ENCODE measurements around the gene PGR. TPM values are rescaled to one million over a fixed set of nuclear protein-coding genes. Genes with fewer than 3 reads are reported as not detected.

The PGR gene
- total RNA-seq, 3 donors from 2014 or later, result 1.8 to 36.0 (median 24.9) TPM

DNA sequence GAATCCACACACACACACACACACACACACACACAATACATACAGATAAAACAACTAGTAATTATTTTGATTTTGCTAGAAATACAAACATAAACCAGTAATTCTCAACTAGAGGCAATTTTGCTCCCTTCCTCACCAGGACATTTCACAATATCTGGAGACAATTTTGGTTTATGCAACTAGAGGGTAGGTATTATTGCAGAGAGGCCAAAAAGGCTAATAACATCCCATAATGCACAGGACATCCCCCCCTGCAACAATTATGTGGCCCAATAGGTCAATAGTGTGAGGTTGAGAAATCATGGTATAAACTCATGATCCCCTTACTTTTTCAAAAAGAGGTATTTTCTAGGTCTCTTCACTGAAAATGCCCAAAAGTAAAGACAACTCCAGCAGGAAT lies 29.0 kb downstream of the PGR start:
- H3K27ac ChIP-seq, result peak overlapping the region in 1 of 2 donors; percentile 55
- H3K4me1 ChIP-seq, result no peaks in the 10 kb centered on the region
- H3K27me3 ChIP-seq, result no peaks in the 10 kb centered on the region
- H3K4me3 ChIP-seq, result no peak overlapping the region
- DNase-seq (ENCODE audit: low spot score in 2 of 2), result no peak
- no peaks in the 10 kb centered on the region for H3K36me3 ChIP-seq
- H3K9me3 ChIP-seq, result no peaks in the 10 kb centered on the region
- TF ChIP-seq, protein P1, sequence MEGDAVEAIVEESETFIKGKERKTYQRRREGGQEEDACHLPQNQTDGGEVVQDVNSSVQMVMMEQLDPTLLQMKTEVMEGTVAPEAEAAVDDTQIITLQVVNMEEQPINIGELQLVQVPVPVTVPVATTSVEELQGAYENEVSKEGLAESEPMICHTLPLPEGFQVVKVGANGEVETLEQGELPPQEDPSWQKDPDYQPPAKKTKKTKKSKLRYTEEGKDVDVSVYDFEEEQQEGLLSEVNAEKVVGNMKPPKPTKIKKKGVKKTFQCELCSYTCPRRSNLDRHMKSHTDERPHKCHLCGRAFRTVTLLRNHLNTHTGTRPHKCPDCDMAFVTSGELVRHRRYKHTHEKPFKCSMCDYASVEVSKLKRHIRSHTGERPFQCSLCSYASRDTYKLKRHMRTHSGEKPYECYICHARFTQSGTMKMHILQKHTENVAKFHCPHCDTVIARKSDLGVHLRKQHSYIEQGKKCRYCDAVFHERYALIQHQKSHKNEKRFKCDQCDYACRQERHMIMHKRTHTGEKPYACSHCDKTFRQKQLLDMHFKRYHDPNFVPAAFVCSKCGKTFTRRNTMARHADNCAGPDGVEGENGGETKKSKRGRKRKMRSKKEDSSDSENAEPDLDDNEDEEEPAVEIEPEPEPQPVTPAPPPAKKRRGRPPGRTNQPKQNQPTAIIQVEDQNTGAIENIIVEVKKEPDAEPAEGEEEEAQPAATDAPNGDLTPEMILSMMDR (IDR thresholded peaks at IDR 0.05), result no peak
- TF ChIP-seq POLR2AphosphoS5 (IDR thresholded peaks at IDR 0.05) (no peak), POLR2A (IDR thresholded peaks at IDR 0.05) (no peak)
- intact Hi-C loops (cut with DNase I; ENCODE audit: low total_unique reads), result no loop called here

DNA sequence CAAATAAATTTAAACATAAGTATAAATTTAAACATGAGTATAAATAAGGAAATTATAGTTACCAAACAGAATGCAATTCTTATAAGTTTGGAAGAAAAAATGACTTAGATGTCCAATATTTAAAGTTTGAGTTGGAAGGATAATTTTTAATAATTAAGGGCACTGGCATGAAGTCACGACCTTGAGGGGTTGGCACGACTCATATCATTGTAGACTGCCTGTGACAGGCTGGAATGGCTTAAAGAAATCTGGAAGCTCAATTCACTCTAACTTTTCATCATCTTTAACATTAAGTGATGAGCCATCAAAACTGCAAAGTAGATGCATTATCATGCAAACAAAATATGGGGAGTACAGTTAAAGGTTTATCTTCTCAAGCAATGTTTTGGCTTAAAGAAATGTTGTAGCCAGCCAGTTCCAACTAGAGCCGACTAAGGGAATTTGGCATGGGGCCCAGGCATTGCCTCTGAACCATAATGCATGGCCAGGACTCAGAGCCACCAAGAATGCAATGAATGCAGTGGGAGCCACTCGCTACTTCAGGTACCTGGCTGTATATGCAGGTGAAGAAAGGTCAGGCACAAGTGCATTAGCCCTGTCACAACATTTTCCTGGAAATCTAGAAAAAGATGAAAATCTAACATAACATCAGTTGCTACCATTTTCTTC lies 33.4 kb downstream of the PGR start:
- TF ChIP-seq POLR2AphosphoS5 (IDR thresholded peaks at IDR 0.05) (no peak), POLR2A (IDR thresholded peaks at IDR 0.05) (no peak)
- TF ChIP-seq, protein P1 (IDR thresholded peaks at IDR 0.05), result no peak
- intact Hi-C loops (cut with DNase I; ENCODE audit: low total_unique reads), result no loop called here
- no peaks in the 10 kb centered on the region for H3K4me1 ChIP-seq
- DNase-seq (ENCODE audit: low spot score in 2 of 2), result peak in 1 of 2 donors; percentile 23
- H3K27me3 ChIP-seq, result no peaks in the 10 kb centered on the region
- no peak overlapping the region for H3K27ac ChIP-seq
- no peaks in the 10 kb centered on the region for H3K36me3 ChIP-seq
- no peaks in the 10 kb centered on the region for H3K9me3 ChIP-seq
- no peak overlapping the region for H3K4me3 ChIP-seq

DNA sequence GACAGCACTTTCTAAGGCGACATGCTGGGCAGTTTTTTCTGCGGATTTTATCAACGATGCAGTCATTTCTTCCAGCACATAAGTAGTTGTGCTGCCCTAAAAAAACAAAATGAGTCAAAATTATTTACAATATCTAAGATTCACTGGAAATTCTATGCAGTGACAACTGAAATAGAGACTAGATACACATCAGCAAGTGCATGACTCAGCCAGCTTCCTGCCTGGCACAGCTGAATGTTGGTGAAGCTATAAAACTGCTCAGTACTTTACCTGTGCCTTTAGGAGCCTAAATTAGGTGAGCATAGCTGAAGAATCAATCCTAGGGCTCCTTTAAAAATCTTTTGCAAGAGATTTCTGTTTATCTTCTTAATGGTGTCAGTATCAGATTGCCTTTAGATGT lies 37.8 kb downstream of the PGR start:
- intact Hi-C loops (cut with DNase I; ENCODE audit: low total_unique reads), result no loop called here
- Histone ChIP-seq H3K27me3 (no peaks in the 10 kb centered on the region), H3K27ac (no peak overlapping the region), H3K36me3 (no peaks in the 10 kb centered on the region), H3K4me3 (no peak overlapping the region), H3K4me1 (no peaks in the 10 kb centered on the region), H3K9me3 (no peaks in the 10 kb centered on the region)
- DNase-seq (ENCODE audit: low spot score in 2 of 2), result no peak
- TF ChIP-seq, protein P1 (IDR thresholded peaks at IDR 0.05), result no peak
- TF ChIP-seq POLR2AphosphoS5 (IDR thresholded peaks at IDR 0.05) (no peak), POLR2A (IDR thresholded peaks at IDR 0.05) (no peak)

DNA sequence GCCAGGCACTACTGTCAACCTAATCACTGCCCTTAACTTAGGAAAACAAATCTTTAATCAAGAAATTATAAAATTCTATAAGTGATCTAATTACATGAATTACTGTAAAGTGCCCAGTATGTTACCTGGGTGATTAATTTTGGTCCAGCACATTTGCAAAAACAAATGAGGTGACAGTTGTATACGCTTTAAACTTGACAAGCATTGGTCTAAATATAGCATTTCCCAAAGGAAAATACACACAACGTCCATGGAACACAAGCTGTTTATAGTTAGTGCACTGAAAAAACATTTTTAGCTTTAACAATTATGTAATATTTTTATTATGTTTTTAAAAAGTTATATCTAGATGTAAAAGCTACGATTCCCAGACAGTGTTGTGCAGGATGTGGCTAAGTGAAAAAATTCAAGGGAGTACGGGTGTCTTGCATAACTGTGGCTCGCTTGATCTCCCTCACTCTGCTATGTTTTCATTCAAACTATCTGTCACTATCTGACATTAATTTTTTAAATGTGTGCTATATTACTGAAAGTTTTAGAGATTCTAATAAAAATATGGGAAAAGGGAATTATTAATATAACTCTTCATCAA lies 38.8 kb downstream of the PGR start:
- H3K36me3 ChIP-seq, result no peaks in the 10 kb centered on the region
- DNase-seq (ENCODE audit: low spot score in 2 of 2), result no peak
- TF ChIP-seq, protein P1 (IDR thresholded peaks at IDR 0.05), result no peak
- no peak overlapping the region for H3K4me3 ChIP-seq
- no peaks in the 10 kb centered on the region for H3K4me1 ChIP-seq
- H3K27me3 ChIP-seq, result no peaks in the 10 kb centered on the region
- no peaks in the 10 kb centered on the region for H3K9me3 ChIP-seq
- intact Hi-C loops (cut with DNase I; ENCODE audit: low total_unique reads), result no loop called here
- H3K27ac ChIP-seq, result no peak overlapping the region

DNA sequence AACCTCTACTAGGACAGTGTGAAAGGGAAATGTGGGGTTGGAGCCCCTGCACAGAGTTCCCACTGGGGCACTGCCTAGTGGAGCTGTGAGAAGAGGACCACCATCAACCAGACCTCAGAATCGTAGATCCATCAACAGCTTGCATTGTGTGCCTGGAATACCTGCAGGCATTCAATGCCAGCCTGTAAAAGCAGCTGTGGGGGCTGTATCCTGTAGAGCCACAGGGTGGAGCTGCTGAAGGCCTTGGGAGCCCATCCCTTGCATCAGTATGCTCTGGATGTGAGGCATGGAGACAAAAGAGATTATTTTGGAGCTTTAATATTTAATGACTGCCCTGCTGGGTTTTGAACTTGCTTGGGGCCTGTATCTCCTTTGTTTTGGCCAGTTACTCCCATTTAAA lies 46.3 kb downstream of the PGR start:
- intact Hi-C loops (cut with DNase I; ENCODE audit: low total_unique reads), result no loop called here
- H3K36me3 ChIP-seq, result no peaks in the 10 kb centered on the region
- no peak overlapping the region for H3K27ac ChIP-seq
- H3K4me3 ChIP-seq, result no peak overlapping the region
- no peaks in the 10 kb centered on the region for H3K4me1 ChIP-seq
- no peaks in the 10 kb centered on the region for H3K27me3 ChIP-seq
- peaks cover 0 to 16% of the 10 kb centered on the region in 2 donors for H3K9me3 ChIP-seq
- DNase-seq (ENCODE audit: low spot score in 2 of 2), result no peak
- TF ChIP-seq, protein P1 (IDR thresholded peaks at IDR 0.05), result no peak
- TF ChIP-seq POLR2A (IDR thresholded peaks at IDR 0.05) (no peak), POLR2AphosphoS5 (IDR thresholded peaks at IDR 0.05) (no peak)
